IMR-90 (cell line): ENCODE measurements around the gene DNAJC2. TPM values are rescaled to one million over a fixed set of nuclear protein-coding genes. Genes with fewer than 3 reads are reported as not detected.
"Not testable (repeated sequence)": the region's sequence is repeated elsewhere in the genome, so short reads cannot be mapped to it uniquely, and the experiment has no call there.

ENCODE experiments used
- ATAC-seq: fragments of 200-7000 bp; cut with Tn5 transposase; 2 replicates; pipeline ENCODE4 v1.9.1; 2020; ENCODE audit warnings: low read depth, mild to moderate bottlenecking, moderate library complexity
- BruUV-seq: library from RNA; stranded (reverse); fragments of 400-500 nt; replicated peaks from 2 replicates; lab custom pipeline; 2021; lab: Mats Ljungman, UMichigan
- CTCF ChIA-PET: fragments of 300-600 bp; formaldehyde crosslinking; extraction: SDS; loops from one replicate; lab custom pipeline; 2021; ENCODE audit warnings: antibody characterized with exemption; lab: Yijun Ruan, JAX
- POLR2A ChIA-PET: fragments of 300-600 bp; sonication (Branson Sonifier 250); formaldehyde crosslinking; loops from one replicate; lab custom pipeline; 2022; ENCODE audit warnings: antibody characterized with exemption; ENCODE audit not compliant: unreplicated experiment; lab: Charles Lee
- DNase-seq: peaks from one replicate; pipeline ENCODE4 v3.0.0; 2013
- H2AFZ ChIP-seq: replicated peaks from 2 replicates; pipeline ENCODE3; 2013; ENCODE audit warnings: low read length, mild to moderate bottlenecking; ENCODE audit not compliant: poor library complexity
- H2AK5ac ChIP-seq: 2 replicates; pipeline ENCODE4 v1.6.1; 2013; ENCODE audit warnings: low read depth, low read length, inconsistent platforms
- H2AK9ac ChIP-seq: replicated peaks from 2 replicates; pipeline ENCODE3; 2013; ENCODE audit warnings: mild to moderate bottlenecking, low read depth, low read length, moderate library complexity; ENCODE audit not compliant: poor library complexity
- H2BK120ac ChIP-seq: 2 replicates; pipeline ENCODE4 v1.6.1; 2013; ENCODE audit warnings: low read depth, low read length, inconsistent platforms
- H2BK15ac ChIP-seq: 3 replicates; pipeline ENCODE4 v1.6.1; 2013; ENCODE audit warnings: low read depth, low read length, inconsistent platforms
- H2BK20ac ChIP-seq: 2 replicates; pipeline ENCODE4 v1.6.1; 2013; ENCODE audit warnings: low read depth, mild to moderate bottlenecking, inconsistent platforms, low read length, moderate library complexity
- H2BK5ac ChIP-seq: 2 replicates; pipeline ENCODE4 v1.6.1; 2013; ENCODE audit warnings: mild to moderate bottlenecking, low read depth, low read length, inconsistent platforms; ENCODE audit not compliant: poor library complexity, severe bottlenecking
- H3K14ac ChIP-seq: replicated peaks from 2 replicates; pipeline ENCODE4 v1.6.1; 2013; ENCODE audit warnings: low read depth, low read length, inconsistent platforms
- H3K18ac ChIP-seq: 2 replicates; pipeline ENCODE4 v1.6.1; 2013; ENCODE audit warnings: low read depth, low read length, control low read depth
- H3K23ac ChIP-seq: 2 replicates; pipeline ENCODE4 v1.6.1; 2013; ENCODE audit warnings: low read depth, low read length, inconsistent platforms
- H3K27ac ChIP-seq: 2 replicates; pipeline ENCODE4 v1.5.1; 2013; ENCODE audit warnings: mild to moderate bottlenecking, control low read depth, low read length; ENCODE audit not compliant: insufficient read depth
- H3K27me3 ChIP-seq: 2 replicates; pipeline ENCODE4 v1.6.1; 2013; ENCODE audit warnings: low read length; ENCODE audit not compliant: control insufficient read depth, insufficient read depth
- H3K36me3 ChIP-seq: 2 replicates; pipeline ENCODE4 v1.6.1; 2013; ENCODE audit warnings: low read length, mixed read lengths; ENCODE audit not compliant: control insufficient read depth, insufficient read depth
- H3K4ac ChIP-seq: 2 replicates; pipeline ENCODE4 v1.6.1; 2013; ENCODE audit warnings: low read depth, low read length, inconsistent platforms
- H3K4me1 ChIP-seq: 2 replicates; pipeline ENCODE4 v1.6.1; 2013; ENCODE audit warnings: low read length, mixed read lengths; ENCODE audit not compliant: control insufficient read depth, insufficient read depth
- H3K4me2 ChIP-seq: 2 replicates; pipeline ENCODE4 v1.6.1; 2013; ENCODE audit warnings: low read depth, mild to moderate bottlenecking, control low read depth, low read length, moderate library complexity
- H3K4me3 ChIP-seq: 2 replicates; pipeline ENCODE4 v1.5.1; 2013; ENCODE audit warnings: low read depth, mild to moderate bottlenecking, control low read depth, low read length, moderate library complexity; ENCODE audit not compliant: insufficient read depth
- H3K56ac ChIP-seq: 2 replicates; pipeline ENCODE4 v1.6.1; 2013; ENCODE audit warnings: low read length, inconsistent platforms; ENCODE audit not compliant: insufficient read depth; ENCODE audit errors: extremely low read depth
- H3K79me1 ChIP-seq, 2 experiments: 2 replicates each; pipeline ENCODE4 v1.6.1; 2013; ENCODE audit warnings: low read length in 2 of 2, inconsistent platforms in 1 of 2, low read depth in 1 of 2
- H3K9ac ChIP-seq: 2 replicates; pipeline ENCODE4 v1.6.1; 2013; ENCODE audit warnings: low read depth, low read length, control low read depth
- H3K9me1 ChIP-seq: 2 replicates; pipeline ENCODE4 v1.6.1; 2013; ENCODE audit warnings: low read length, inconsistent platforms; ENCODE audit not compliant: insufficient read depth
- H3K9me3 ChIP-seq: 2 replicates; pipeline ENCODE4 v1.6.1; 2013; ENCODE audit warnings: low read length; ENCODE audit not compliant: control insufficient read depth, insufficient read depth
- H4K20me1 ChIP-seq: 2 replicates; pipeline ENCODE4 v1.6.1; 2013; ENCODE audit warnings: low read length, inconsistent platforms; ENCODE audit not compliant: insufficient read depth
- H4K5ac ChIP-seq: 2 replicates; pipeline ENCODE4 v1.6.1; 2013; ENCODE audit warnings: mild to moderate bottlenecking, low read depth, low read length, control low read depth
- H4K8ac ChIP-seq, 2 experiments: 2 replicates each; pipeline ENCODE4 v1.6.1; 2013; ENCODE audit warnings: low read depth in 2 of 2, low read length in 2 of 2, control low read depth in 1 of 2, inconsistent platforms in 1 of 2
- H4K91ac ChIP-seq: 2 replicates; pipeline ENCODE4 v1.6.1; 2013; ENCODE audit warnings: low read depth, low read length, inconsistent platforms; ENCODE audit not compliant: insufficient read depth
- CHD1 ChIP-seq: IDR thresholded peaks from 2 replicates; pipeline ENCODE4 v1.6.1; 2012; ENCODE audit warnings: low read depth, low read length, improper control_type of control experiment
- MAZ ChIP-seq: IDR thresholded peaks from 2 replicates; pipeline ENCODE4 v1.6.1; 2012; ENCODE audit warnings: low read depth, mild to moderate bottlenecking, low read length, improper control_type of control experiment, moderate library complexity, borderline replicate concordance
- WGBS, 2 experiments: methylation state at CpG; one replicate each; pipeline versions ENCODE4 v1.1.5 to v1.1.7; 2013; ENCODE audit warnings: missing lambda C conversion rate in 2 of 2; ENCODE audit not compliant: insufficient read length in 1 of 2; ENCODE audit errors: extremely low coverage in 2 of 2; 5-methylcytosine and 5-hydroxymethylcytosine counted together
- dilution Hi-C: fragments of 300-500 bp; cut with HindIII; formaldehyde crosslinking; loops from one replicate; pipeline ENCODE4 v1.14.3; 2018; ENCODE audit warnings: low sequenced_read_pairs; ENCODE audit not compliant: unreplicated experiment
- in situ Hi-C: fragments of 300-500 bp; cut with MboI; formaldehyde crosslinking; loops from 3 replicates; pipeline ENCODE4 v1.14.3; 2019; ENCODE audit warnings: low sequenced_read_pairs, inconsistent platforms, mixed read lengths
- intact Hi-C: fragments of 100-400 bp; cut with micrococcal nuclease; formaldehyde crosslinking; loops from 2 replicates; pipeline ENCODE4 v1.10.0; 2022
- polyA plus RNA-seq, 3 experiments: library from polyadenylated mRNA; depleted of rRNA; stranded (reverse); fragments of >200 nt; gene quantifications; 2 replicates each; pipeline ENCODE4 v1.2.3, GENCODE V29; 2012; ENCODE audit warnings: low replicate concordance in 1 of 3
- total RNA-seq: library from RNA; depleted of rRNA; stranded (reverse); fragments of >200 nt; gene quantifications from 2 replicates; pipeline ENCODE4 v1.2.3, GENCODE V29; 2012
- TF ChIP-seq, protein P1 (sequence below): fragments of 150-350 bp; IDR thresholded peaks from 2 replicates; pipeline ENCODE4 v1.6.1; 2016; ENCODE audit warnings: low read depth, mild to moderate bottlenecking, low read length, moderate library complexity, borderline replicate concordance

Gene DNAJC2
- total and polyA plus RNA-seq, 2 of the 4 experiments (the other 2 are of a cell fraction), result 17.5 to 22.4 TPM

- TF ChIP-seq, protein P1, sequence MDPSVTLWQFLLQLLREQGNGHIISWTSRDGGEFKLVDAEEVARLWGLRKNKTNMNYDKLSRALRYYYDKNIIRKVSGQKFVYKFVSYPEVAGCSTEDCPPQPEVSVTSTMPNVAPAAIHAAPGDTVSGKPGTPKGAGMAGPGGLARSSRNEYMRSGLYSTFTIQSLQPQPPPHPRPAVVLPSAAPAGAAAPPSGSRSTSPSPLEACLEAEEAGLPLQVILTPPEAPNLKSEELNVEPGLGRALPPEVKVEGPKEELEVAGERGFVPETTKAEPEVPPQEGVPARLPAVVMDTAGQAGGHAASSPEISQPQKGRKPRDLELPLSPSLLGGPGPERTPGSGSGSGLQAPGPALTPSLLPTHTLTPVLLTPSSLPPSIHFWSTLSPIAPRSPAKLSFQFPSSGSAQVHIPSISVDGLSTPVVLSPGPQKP, result no peak
- TF ChIP-seq CHD1 (no peak), MAZ (no peak)
These were observed 52.4 kb downstream of the DNAJC2 start (continued) for GRCh38 chr7:103292122-103292521.

DNA sequence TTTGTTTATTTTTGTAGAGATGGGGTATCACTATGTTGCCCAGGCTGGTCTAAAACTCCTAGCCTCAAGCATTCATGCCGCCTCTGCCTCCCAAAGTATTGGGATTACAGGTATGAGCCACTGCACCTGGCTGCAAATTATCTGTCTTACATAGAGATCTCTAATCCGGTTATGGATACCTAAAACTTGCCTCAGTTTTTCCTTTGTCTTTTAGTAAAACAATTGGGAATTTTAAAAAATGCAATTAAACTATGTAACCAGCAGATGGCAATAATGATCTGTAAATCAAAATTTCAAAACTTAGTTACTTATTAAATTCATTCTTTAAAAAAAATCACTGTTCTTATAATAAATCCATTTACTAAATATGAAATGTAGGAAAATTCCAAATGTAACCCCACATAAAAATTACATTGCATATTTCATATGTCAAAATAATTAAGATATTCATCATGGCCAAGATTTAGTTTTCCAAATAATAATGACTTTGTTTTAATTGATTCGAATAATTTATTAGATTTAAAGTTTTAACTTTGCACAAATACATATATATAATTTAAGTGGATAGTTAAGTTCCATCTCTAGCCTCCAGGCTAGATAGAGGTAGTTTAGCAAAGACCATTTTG is 61.7 kb downstream of the DNAJC2 start:
- H3K9me1 ChIP-seq, DNase-seq, dilution Hi-C loops, H3K27me3 ChIP-seq, H3K79me1 ChIP-seq, H2AFZ ChIP-seq, CTCF ChIA-PET, H4K20me1 ChIP-seq, H3K4ac ChIP-seq, H2BK20ac ChIP-seq, H3K4me2 ChIP-seq, POLR2A ChIA-PET, BruUV-seq, H3K56ac ChIP-seq, H4K8ac ChIP-seq, H3K14ac ChIP-seq, H3K9me3 ChIP-seq, H3K4me3 ChIP-seq, H3K36me3 ChIP-seq, H3K27ac ChIP-seq, H3K4me1 ChIP-seq, H3K18ac ChIP-seq, H2BK120ac ChIP-seq, H2AK9ac ChIP-seq, H4K5ac ChIP-seq, H2BK5ac ChIP-seq, ATAC-seq, H3K9ac ChIP-seq, H2BK15ac ChIP-seq, H4K91ac ChIP-seq, H2AK5ac ChIP-seq, in situ Hi-C loops, H3K23ac ChIP-seq, intact Hi-C loops: not testable (repeated sequence)
- no CpG with 5 or more reads among the region's 3 CpGs for WGBS, 2 experiments

GRCh38 chr7:103280803-103281155 is 63.8 kb downstream of the DNAJC2 start:
- Histone ChIP-seq H3K4me3 (peak overlapping the region; percentile 71), H4K8ac (peak overlapping the region in 1 of 2 experiments; percentile 47; a peak in 1 of 4 replicates), H3K23ac (peak overlapping the region; percentile 59; the same call in 1 of the 2 replicates), H3K4me2 (peak overlapping the region; percentile 70), H3K14ac (peak overlapping the region; percentile 32; the same call in 1 of the 2 replicates), H2AFZ (peak overlapping the region; percentile 81)
- H3K56ac ChIP-seq, H4K20me1 ChIP-seq, H3K9ac ChIP-seq, H3K4me1 ChIP-seq, POLR2A ChIA-PET, H3K9me1 ChIP-seq, DNase-seq, H4K5ac ChIP-seq, H3K4ac ChIP-seq, H2BK120ac ChIP-seq, intact Hi-C loops, H2AK9ac ChIP-seq, H2BK15ac ChIP-seq, H3K9me3 ChIP-seq, in situ Hi-C loops, BruUV-seq, H3K79me1 ChIP-seq, H3K27me3 ChIP-seq, dilution Hi-C loops, H4K91ac ChIP-seq, H3K18ac ChIP-seq, H2AK5ac ChIP-seq, H2BK5ac ChIP-seq, H3K36me3 ChIP-seq, CTCF ChIA-PET, H3K27ac ChIP-seq, H2BK20ac ChIP-seq: not testable (repeated sequence)
- WGBS, 2 experiments, result 19% methylated on average over 6 of the region's 25 CpGs; no CpG with 5 or more reads in 1 of the 2 experiments
- ATAC-seq, result peak; percentile 22; the same call in 1 of the 2 replicates
